Measurements from ENCODE around the gene RTN3.

- TF ChIP-seq, protein P1, sequence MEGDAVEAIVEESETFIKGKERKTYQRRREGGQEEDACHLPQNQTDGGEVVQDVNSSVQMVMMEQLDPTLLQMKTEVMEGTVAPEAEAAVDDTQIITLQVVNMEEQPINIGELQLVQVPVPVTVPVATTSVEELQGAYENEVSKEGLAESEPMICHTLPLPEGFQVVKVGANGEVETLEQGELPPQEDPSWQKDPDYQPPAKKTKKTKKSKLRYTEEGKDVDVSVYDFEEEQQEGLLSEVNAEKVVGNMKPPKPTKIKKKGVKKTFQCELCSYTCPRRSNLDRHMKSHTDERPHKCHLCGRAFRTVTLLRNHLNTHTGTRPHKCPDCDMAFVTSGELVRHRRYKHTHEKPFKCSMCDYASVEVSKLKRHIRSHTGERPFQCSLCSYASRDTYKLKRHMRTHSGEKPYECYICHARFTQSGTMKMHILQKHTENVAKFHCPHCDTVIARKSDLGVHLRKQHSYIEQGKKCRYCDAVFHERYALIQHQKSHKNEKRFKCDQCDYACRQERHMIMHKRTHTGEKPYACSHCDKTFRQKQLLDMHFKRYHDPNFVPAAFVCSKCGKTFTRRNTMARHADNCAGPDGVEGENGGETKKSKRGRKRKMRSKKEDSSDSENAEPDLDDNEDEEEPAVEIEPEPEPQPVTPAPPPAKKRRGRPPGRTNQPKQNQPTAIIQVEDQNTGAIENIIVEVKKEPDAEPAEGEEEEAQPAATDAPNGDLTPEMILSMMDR (IDR thresholded peaks at IDR 0.05): no peak
- no peak for TF ChIP-seq EZH2 (IDR thresholded peaks at IDR 0.05; ENCODE audit: borderline replicate concordance, insufficient read depth, low read depth, low read length, poor library complexity, severe bottlenecking)
These were observed 9.2 kb upstream of the RTN3 start for GRCh38 chr11:63672156-63672463.

Measured in B cell (primary cell).